IMR-90 (cell line): ENCODE results near the gene SMIM41. TPM values are rescaled to one million over a fixed set of nuclear protein-coding genes. Genes with fewer than 3 reads are reported as not detected.

ENCODE experiments used
- ATAC-seq: fragments of 200-7000 bp; cut with Tn5 transposase; 2 replicates; pipeline ENCODE4 v1.9.1; 2020; ENCODE audit warnings: low read depth, mild to moderate bottlenecking, moderate library complexity
- BruUV-seq: library from RNA; stranded (reverse); fragments of 400-500 nt; replicated peaks from 2 replicates; lab custom pipeline; 2021; lab: Mats Ljungman, UMichigan
- CTCF ChIA-PET: fragments of 300-600 bp; formaldehyde crosslinking; extraction: SDS; loops from one replicate; lab custom pipeline; 2021; ENCODE audit warnings: antibody characterized with exemption; lab: Yijun Ruan, JAX
- POLR2A ChIA-PET: fragments of 300-600 bp; sonication (Branson Sonifier 250); formaldehyde crosslinking; loops from one replicate; lab custom pipeline; 2022; ENCODE audit warnings: antibody characterized with exemption; ENCODE audit not compliant: unreplicated experiment; lab: Charles Lee
- DNase-seq: peaks from one replicate; pipeline ENCODE4 v3.0.0; 2013
- H2AFZ ChIP-seq: replicated peaks from 2 replicates; pipeline ENCODE3; 2013; ENCODE audit warnings: low read length, mild to moderate bottlenecking; ENCODE audit not compliant: poor library complexity
- H2AK5ac ChIP-seq: 2 replicates; pipeline ENCODE4 v1.6.1; 2013; ENCODE audit warnings: low read depth, low read length, inconsistent platforms
- H2AK9ac ChIP-seq: replicated peaks from 2 replicates; pipeline ENCODE3; 2013; ENCODE audit warnings: mild to moderate bottlenecking, low read depth, low read length, moderate library complexity; ENCODE audit not compliant: poor library complexity
- H2BK120ac ChIP-seq: 2 replicates; pipeline ENCODE4 v1.6.1; 2013; ENCODE audit warnings: low read depth, low read length, inconsistent platforms
- H2BK15ac ChIP-seq: 3 replicates; pipeline ENCODE4 v1.6.1; 2013; ENCODE audit warnings: low read depth, low read length, inconsistent platforms
- H2BK20ac ChIP-seq: 2 replicates; pipeline ENCODE4 v1.6.1; 2013; ENCODE audit warnings: low read depth, mild to moderate bottlenecking, inconsistent platforms, low read length, moderate library complexity
- H2BK5ac ChIP-seq: 2 replicates; pipeline ENCODE4 v1.6.1; 2013; ENCODE audit warnings: mild to moderate bottlenecking, low read depth, low read length, inconsistent platforms; ENCODE audit not compliant: poor library complexity, severe bottlenecking
- H3K14ac ChIP-seq: replicated peaks from 2 replicates; pipeline ENCODE4 v1.6.1; 2013; ENCODE audit warnings: low read depth, low read length, inconsistent platforms
- H3K18ac ChIP-seq: 2 replicates; pipeline ENCODE4 v1.6.1; 2013; ENCODE audit warnings: low read depth, low read length, control low read depth
- H3K23ac ChIP-seq: 2 replicates; pipeline ENCODE4 v1.6.1; 2013; ENCODE audit warnings: low read depth, low read length, inconsistent platforms
- H3K27ac ChIP-seq: 2 replicates; pipeline ENCODE4 v1.5.1; 2013; ENCODE audit warnings: mild to moderate bottlenecking, control low read depth, low read length; ENCODE audit not compliant: insufficient read depth
- H3K27me3 ChIP-seq: 2 replicates; pipeline ENCODE4 v1.6.1; 2013; ENCODE audit warnings: low read length; ENCODE audit not compliant: control insufficient read depth, insufficient read depth
- H3K36me3 ChIP-seq: 2 replicates; pipeline ENCODE4 v1.6.1; 2013; ENCODE audit warnings: low read length, mixed read lengths; ENCODE audit not compliant: control insufficient read depth, insufficient read depth
- H3K4ac ChIP-seq: 2 replicates; pipeline ENCODE4 v1.6.1; 2013; ENCODE audit warnings: low read depth, low read length, inconsistent platforms
- H3K4me1 ChIP-seq: 2 replicates; pipeline ENCODE4 v1.6.1; 2013; ENCODE audit warnings: low read length, mixed read lengths; ENCODE audit not compliant: control insufficient read depth, insufficient read depth
- H3K4me2 ChIP-seq: 2 replicates; pipeline ENCODE4 v1.6.1; 2013; ENCODE audit warnings: low read depth, mild to moderate bottlenecking, control low read depth, low read length, moderate library complexity
- H3K4me3 ChIP-seq: 2 replicates; pipeline ENCODE4 v1.5.1; 2013; ENCODE audit warnings: low read depth, mild to moderate bottlenecking, control low read depth, low read length, moderate library complexity; ENCODE audit not compliant: insufficient read depth
- H3K56ac ChIP-seq: 2 replicates; pipeline ENCODE4 v1.6.1; 2013; ENCODE audit warnings: low read length, inconsistent platforms; ENCODE audit not compliant: insufficient read depth; ENCODE audit errors: extremely low read depth
- H3K79me1 ChIP-seq, 2 experiments: 2 replicates each; pipeline ENCODE4 v1.6.1; 2013; ENCODE audit warnings: low read length in 2 of 2, inconsistent platforms in 1 of 2, low read depth in 1 of 2
- H3K9ac ChIP-seq: 2 replicates; pipeline ENCODE4 v1.6.1; 2013; ENCODE audit warnings: low read depth, low read length, control low read depth
- H3K9me1 ChIP-seq: 2 replicates; pipeline ENCODE4 v1.6.1; 2013; ENCODE audit warnings: low read length, inconsistent platforms; ENCODE audit not compliant: insufficient read depth
- H3K9me3 ChIP-seq: 2 replicates; pipeline ENCODE4 v1.6.1; 2013; ENCODE audit warnings: low read length; ENCODE audit not compliant: control insufficient read depth, insufficient read depth
- H4K20me1 ChIP-seq: 2 replicates; pipeline ENCODE4 v1.6.1; 2013; ENCODE audit warnings: low read length, inconsistent platforms; ENCODE audit not compliant: insufficient read depth
- H4K5ac ChIP-seq: 2 replicates; pipeline ENCODE4 v1.6.1; 2013; ENCODE audit warnings: mild to moderate bottlenecking, low read depth, low read length, control low read depth
- H4K8ac ChIP-seq, 2 experiments: 2 replicates each; pipeline ENCODE4 v1.6.1; 2013; ENCODE audit warnings: low read depth in 2 of 2, low read length in 2 of 2, control low read depth in 1 of 2, inconsistent platforms in 1 of 2
- H4K91ac ChIP-seq: 2 replicates; pipeline ENCODE4 v1.6.1; 2013; ENCODE audit warnings: low read depth, low read length, inconsistent platforms; ENCODE audit not compliant: insufficient read depth
- BHLHE40 ChIP-seq: fragments of 150-350 bp; IDR thresholded peaks from 2 replicates; pipeline ENCODE4 v1.6.1; 2016; ENCODE audit warnings: mild to moderate bottlenecking, low read depth, low read length
- CEBPB ChIP-seq: IDR thresholded peaks from 2 replicates; pipeline ENCODE4 v1.6.1; 2012; ENCODE audit warnings: low read depth, low read length, improper control_type of control experiment
- ELK1 ChIP-seq: fragments of 150-350 bp; IDR thresholded peaks from 2 replicates; pipeline ENCODE4 v1.6.1; 2016; ENCODE audit warnings: low read depth, mild to moderate bottlenecking, low read length, moderate library complexity, borderline replicate concordance
- MAFK ChIP-seq: IDR thresholded peaks from 2 replicates; pipeline ENCODE4 v1.6.1; 2012; ENCODE audit warnings: low read depth, low read length, improper control_type of control experiment
- MAZ ChIP-seq: IDR thresholded peaks from 2 replicates; pipeline ENCODE4 v1.6.1; 2012; ENCODE audit warnings: low read depth, mild to moderate bottlenecking, low read length, improper control_type of control experiment, moderate library complexity, borderline replicate concordance
- MXI1 ChIP-seq: IDR thresholded peaks from 2 replicates; pipeline ENCODE4 v1.6.1; 2012; ENCODE audit warnings: low read depth, mild to moderate bottlenecking, low read length, moderate library complexity, borderline replicate concordance
- POLR2A ChIP-seq: IDR thresholded peaks from 2 replicates; pipeline ENCODE4 v1.6.1; 2012; ENCODE audit warnings: mild to moderate bottlenecking, low read depth, low read length
- RCOR1 ChIP-seq: IDR thresholded peaks from 2 replicates; pipeline ENCODE4 v1.6.1; 2012; ENCODE audit warnings: mild to moderate bottlenecking, low read length, improper control_type of control experiment; ENCODE audit not compliant: insufficient replicate concordance
- RFX5 ChIP-seq: IDR thresholded peaks from 2 replicates; pipeline ENCODE4 v1.8.0; 2012; ENCODE audit warnings: low read depth, mild to moderate bottlenecking, low read length, moderate library complexity
- SMC3 ChIP-seq: fragments of 150-350 bp; IDR thresholded peaks from 2 replicates; pipeline ENCODE4 v1.6.1; 2016; ENCODE audit warnings: low read depth, mild to moderate bottlenecking, antibody characterized with exemption, low read length, moderate library complexity
- USF2 ChIP-seq: fragments of 150-350 bp; IDR thresholded peaks from 2 replicates; pipeline ENCODE4 v1.6.1; 2017; ENCODE audit warnings: mild to moderate bottlenecking, antibody characterized with exemption, low read length, low read depth
- WGBS, 2 experiments: methylation state at CpG; one replicate each; pipeline versions ENCODE4 v1.1.5 to v1.1.7; 2013; ENCODE audit warnings: missing lambda C conversion rate in 2 of 2; ENCODE audit not compliant: insufficient read length in 1 of 2; ENCODE audit errors: extremely low coverage in 2 of 2; 5-methylcytosine and 5-hydroxymethylcytosine counted together
- dilution Hi-C: fragments of 300-500 bp; cut with HindIII; formaldehyde crosslinking; loops from one replicate; pipeline ENCODE4 v1.14.3; 2018; ENCODE audit warnings: low sequenced_read_pairs; ENCODE audit not compliant: unreplicated experiment
- in situ Hi-C: fragments of 300-500 bp; cut with MboI; formaldehyde crosslinking; loops from 3 replicates; pipeline ENCODE4 v1.14.3; 2019; ENCODE audit warnings: low sequenced_read_pairs, inconsistent platforms, mixed read lengths
- intact Hi-C: fragments of 100-400 bp; cut with micrococcal nuclease; formaldehyde crosslinking; loops from 2 replicates; pipeline ENCODE4 v1.10.0; 2022
- polyA plus RNA-seq, 3 experiments: library from polyadenylated mRNA; depleted of rRNA; stranded (reverse); fragments of >200 nt; gene quantifications; 2 replicates each; pipeline ENCODE4 v1.2.3, GENCODE V29; 2012; ENCODE audit warnings: low replicate concordance in 1 of 3
- total RNA-seq: library from RNA; depleted of rRNA; stranded (reverse); fragments of >200 nt; gene quantifications from 2 replicates; pipeline ENCODE4 v1.2.3, GENCODE V29; 2012

SMIM41 gene
- total and polyA plus RNA-seq, 2 of the 4 experiments (the other 2 are of a cell fraction) = not detected

- no peak for TF ChIP-seq BHLHE40
Measured at GRCh38 chr12:52074971-52075724, 4.4 kb upstream of the SMIM41 start (continued).

- H3K4me1 ChIP-seq = peaks cover 28% of the 10 kb centered on the region
- H2BK20ac ChIP-seq = no peak overlapping the region
- no peak overlapping the region for H4K5ac ChIP-seq
- H3K79me1 ChIP-seq = peaks cover 22 to 91% of the 10 kb centered on the region in 2 experiments
- no peak overlapping the region for H3K27ac ChIP-seq
- H3K14ac ChIP-seq = no peak overlapping the region
- 100% methylated on average over 6 of the region's 16 CpGs; no CpG with 5 or more reads in 1 of the 2 experiments for WGBS, 2 experiments
- ATAC-seq (no peak), DNase-seq (no peak)
- TF ChIP-seq MAFK = no peak
- TF ChIP-seq MAZ = no peak
- no peak for TF ChIP-seq USF2
- TF ChIP-seq BHLHE40 = no peak
- no peak for TF ChIP-seq ELK1
- no peak for TF ChIP-seq SMC3
- TF ChIP-seq RFX5 = no peak
- TF ChIP-seq RCOR1 = no peak
- TF ChIP-seq POLR2A = no peak
- TF ChIP-seq MXI1 = no peak
- TF ChIP-seq CEBPB = no peak
- no peak overlapping the region for H4K8ac ChIP-seq
- peaks cover 56% of the 10 kb centered on the region for H3K36me3 ChIP-seq
- no peak overlapping the region for H3K4me3 ChIP-seq
- ChIA-PET POLR2A (no interaction called here), CTCF (no interaction called here)
- no peak overlapping the region for H2BK15ac ChIP-seq
- H2AK9ac ChIP-seq = no peak overlapping the region
- no peak overlapping the region for H2AK5ac ChIP-seq
- H3K4ac ChIP-seq = no peak overlapping the region
- H3K56ac ChIP-seq = no peak overlapping the region
- in situ Hi-C loops = no loop called here
- H3K18ac ChIP-seq = no peak overlapping the region
- H2BK120ac ChIP-seq = no peak overlapping the region
- H3K9me3 ChIP-seq = no peaks in the 10 kb centered on the region
- H2BK5ac ChIP-seq = no peak overlapping the region
- no peak overlapping the region for H3K23ac ChIP-seq
- no peak overlapping the region for H3K9ac ChIP-seq
- no TSS peak for BruUV-seq
- no peak overlapping the region for H4K91ac ChIP-seq
- no peak overlapping the region for H2AFZ ChIP-seq
- peaks cover 28% of the 10 kb centered on the region for H3K9me1 ChIP-seq
- dilution Hi-C loops = no loop called here
- intact Hi-C loops = no loop called here
- H3K4me2 ChIP-seq = no peak overlapping the region
- peaks cover 75% of the 10 kb centered on the region for H4K20me1 ChIP-seq
- no peaks in the 10 kb centered on the region for H3K27me3 ChIP-seq
Measured at GRCh38 chr12:52076811-52077210, 2.7 kb upstream of the SMIM41 start.
